Osteoblast (primary cell): ENCODE data around the gene ACTG1. TPM values are rescaled to one million over a fixed set of nuclear protein-coding genes. Genes with fewer than 3 reads are reported as not detected.

Experiments used
- DNase-seq: peaks from one replicate; pipeline ENCODE4 v3.0.0; 2011; ENCODE audit warnings: low spot score, mixed read lengths; ENCODE audit not compliant: insufficient read length; ENCODE audit errors: missing footprints
- H2AFZ ChIP-seq: 2 replicates; pipeline ENCODE4 v1.6.0; 2011; ENCODE audit warnings: mild to moderate bottlenecking, low read length
- H3K27ac ChIP-seq: 2 replicates; pipeline ENCODE4 v1.5.1; 2011; ENCODE audit warnings: mild to moderate bottlenecking, low read depth, low read length, moderate library complexity
- H3K27me3 ChIP-seq: 2 replicates; pipeline ENCODE4 v1.6.0; 2012; ENCODE audit warnings: mild to moderate bottlenecking, control low read depth, inconsistent platforms, low read length, moderate library complexity; ENCODE audit not compliant: insufficient read depth
- H3K36me3 ChIP-seq: 2 replicates; pipeline ENCODE4 v1.5.1; 2011; ENCODE audit warnings: mild to moderate bottlenecking, low read length, control low read depth, moderate library complexity; ENCODE audit not compliant: insufficient read depth
- H3K4me1 ChIP-seq: 2 replicates; pipeline ENCODE4 v1.5.1; 2011; ENCODE audit warnings: mild to moderate bottlenecking, low read length, control low read depth, moderate library complexity; ENCODE audit not compliant: insufficient read depth
- H3K4me2 ChIP-seq: 2 replicates; pipeline ENCODE4 v1.6.0; 2011; ENCODE audit warnings: mild to moderate bottlenecking, low read length; ENCODE audit not compliant: insufficient read depth
- H3K4me3 ChIP-seq: fragments of 200-600 bp; sonication (generic); 3 replicates; pipeline ENCODE4 v1.5.1; 2012; ENCODE audit warnings: mild to moderate bottlenecking, low read length, inconsistent platforms; ENCODE audit not compliant: insufficient read depth
- H3K79me2 ChIP-seq: 2 replicates; pipeline ENCODE4 v1.6.0; 2012; ENCODE audit warnings: mild to moderate bottlenecking, low read length, control low read depth, inconsistent platforms; ENCODE audit not compliant: insufficient read depth
- H3K9me3 ChIP-seq: 2 replicates; pipeline ENCODE4 v1.5.1; 2011; ENCODE audit warnings: low read depth, low read length, control low read depth
- H4K20me1 ChIP-seq: 2 replicates; pipeline ENCODE4 v1.6.0; 2012; ENCODE audit warnings: mild to moderate bottlenecking, low read length, control low read depth; ENCODE audit not compliant: insufficient read depth
- total RNA-seq: library from RNA; depleted of rRNA; stranded (reverse); fragments of >200 nt; gene quantifications from 2 replicates; pipeline ENCODE4 v1.2.3, GENCODE V29; 2012
- TF ChIP-seq, protein P1 (sequence below): IDR thresholded peaks from 2 replicates; pipeline ENCODE4 v1.5.1; 2011; ENCODE audit warnings: mild to moderate bottlenecking, low read depth, low read length, moderate library complexity; ENCODE audit errors: extremely low read depth

The ACTG1 gene
- total RNA-seq, 1 donor = 13,273 TPM

GRCh38 chr17:81498953-81499600, 13.5 kb downstream of the ACTG1 start:
- TF ChIP-seq, protein P1, sequence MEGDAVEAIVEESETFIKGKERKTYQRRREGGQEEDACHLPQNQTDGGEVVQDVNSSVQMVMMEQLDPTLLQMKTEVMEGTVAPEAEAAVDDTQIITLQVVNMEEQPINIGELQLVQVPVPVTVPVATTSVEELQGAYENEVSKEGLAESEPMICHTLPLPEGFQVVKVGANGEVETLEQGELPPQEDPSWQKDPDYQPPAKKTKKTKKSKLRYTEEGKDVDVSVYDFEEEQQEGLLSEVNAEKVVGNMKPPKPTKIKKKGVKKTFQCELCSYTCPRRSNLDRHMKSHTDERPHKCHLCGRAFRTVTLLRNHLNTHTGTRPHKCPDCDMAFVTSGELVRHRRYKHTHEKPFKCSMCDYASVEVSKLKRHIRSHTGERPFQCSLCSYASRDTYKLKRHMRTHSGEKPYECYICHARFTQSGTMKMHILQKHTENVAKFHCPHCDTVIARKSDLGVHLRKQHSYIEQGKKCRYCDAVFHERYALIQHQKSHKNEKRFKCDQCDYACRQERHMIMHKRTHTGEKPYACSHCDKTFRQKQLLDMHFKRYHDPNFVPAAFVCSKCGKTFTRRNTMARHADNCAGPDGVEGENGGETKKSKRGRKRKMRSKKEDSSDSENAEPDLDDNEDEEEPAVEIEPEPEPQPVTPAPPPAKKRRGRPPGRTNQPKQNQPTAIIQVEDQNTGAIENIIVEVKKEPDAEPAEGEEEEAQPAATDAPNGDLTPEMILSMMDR = no peak
- Histone ChIP-seq H3K4me2 (no peak overlapping the region), H4K20me1 (no peaks in the 10 kb centered on the region), H3K4me3 (no peak overlapping the region), H2AFZ (no peak overlapping the region), H3K27ac (no peak overlapping the region), H3K9me3 (no peaks in the 10 kb centered on the region), H3K27me3 (peaks cover 12% of the 10 kb centered on the region), H3K79me2 (no peaks in the 10 kb centered on the region), H3K4me1 (peaks cover 4% of the 10 kb centered on the region), H3K36me3 (no peaks in the 10 kb centered on the region)
- DNase-seq = no peak

DNA sequence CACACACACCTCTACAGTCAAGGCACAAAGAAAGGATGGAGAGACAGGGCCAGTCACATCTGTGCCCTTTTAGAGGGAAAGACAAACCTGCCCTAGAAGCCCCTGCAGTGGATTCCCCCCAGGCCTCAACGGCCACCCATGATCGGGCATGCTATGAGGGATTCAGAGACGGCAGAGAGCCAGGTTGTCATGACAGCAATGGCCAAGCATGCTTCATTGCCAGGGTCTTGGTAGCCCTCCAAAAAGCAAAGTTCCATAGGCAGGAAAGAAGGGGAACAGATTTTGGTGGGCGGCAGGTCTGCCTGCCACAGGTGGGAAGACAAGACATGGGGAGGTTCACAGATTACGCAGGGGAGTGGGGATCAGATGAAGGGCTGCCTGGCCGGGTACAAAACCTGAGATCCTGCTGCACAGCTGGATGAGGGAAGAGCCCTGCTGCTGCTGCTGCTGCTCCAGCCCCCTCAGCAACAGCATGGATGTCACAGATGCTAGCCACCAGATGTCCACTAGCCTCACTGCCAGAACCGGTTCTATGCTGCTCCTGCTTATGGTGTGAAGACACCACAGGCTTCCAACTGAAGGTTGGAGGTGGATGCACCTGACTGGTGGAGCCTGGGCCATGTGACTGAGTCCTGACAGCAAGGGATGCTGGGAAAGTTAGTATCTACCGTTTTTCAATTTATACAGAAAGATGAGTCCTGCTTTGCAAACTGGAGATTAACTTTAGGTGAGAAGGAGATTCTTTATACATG, 17.8 kb downstream of the ACTG1 start:
- DNase-seq = no peak
- H3K4me3 ChIP-seq = no peak overlapping the region
- H3K27me3 ChIP-seq = peaks cover 19% of the 10 kb centered on the region
- no peaks in the 10 kb centered on the region for H4K20me1 ChIP-seq
- peaks cover under 1% of the 10 kb centered on the region for H3K4me1 ChIP-seq
- H3K9me3 ChIP-seq = no peaks in the 10 kb centered on the region
- H2AFZ ChIP-seq = peak overlapping the region; percentile 3
- no peaks in the 10 kb centered on the region for H3K79me2 ChIP-seq
- no peak overlapping the region for H3K27ac ChIP-seq
- TF ChIP-seq, protein P1 = no peak
- H3K36me3 ChIP-seq = no peaks in the 10 kb centered on the region
- no peak overlapping the region for H3K4me2 ChIP-seq

GRCh38 chr17:81493198-81494038, 19.2 kb downstream of the ACTG1 start:
- Histone ChIP-seq H3K4me3 (no peak overlapping the region), H3K27me3 (peaks cover 19% of the 10 kb centered on the region), H2AFZ (no peak overlapping the region), H3K9me3 (no peaks in the 10 kb centered on the region), H4K20me1 (no peaks in the 10 kb centered on the region), H3K4me1 (peaks cover 3% of the 10 kb centered on the region), H3K27ac (no peak overlapping the region), H3K79me2 (no peaks in the 10 kb centered on the region), H3K36me3 (no peaks in the 10 kb centered on the region), H3K4me2 (no peak overlapping the region)
- DNase-seq = peak; percentile 82
- TF ChIP-seq, protein P1 = no peak
